HG03521 (cell line): Measurements from ENCODE around the gene PGC.

ENCODE experiments used
- ATAC-seq: cut with Tn5 transposase; IDR thresholded peaks from one replicate; pipeline ENCODE4 v1.9.1; 2021; ENCODE audit warnings: mild to moderate bottlenecking, moderate library complexity; ENCODE audit not compliant: unreplicated experiment

The PGC gene

DNA sequence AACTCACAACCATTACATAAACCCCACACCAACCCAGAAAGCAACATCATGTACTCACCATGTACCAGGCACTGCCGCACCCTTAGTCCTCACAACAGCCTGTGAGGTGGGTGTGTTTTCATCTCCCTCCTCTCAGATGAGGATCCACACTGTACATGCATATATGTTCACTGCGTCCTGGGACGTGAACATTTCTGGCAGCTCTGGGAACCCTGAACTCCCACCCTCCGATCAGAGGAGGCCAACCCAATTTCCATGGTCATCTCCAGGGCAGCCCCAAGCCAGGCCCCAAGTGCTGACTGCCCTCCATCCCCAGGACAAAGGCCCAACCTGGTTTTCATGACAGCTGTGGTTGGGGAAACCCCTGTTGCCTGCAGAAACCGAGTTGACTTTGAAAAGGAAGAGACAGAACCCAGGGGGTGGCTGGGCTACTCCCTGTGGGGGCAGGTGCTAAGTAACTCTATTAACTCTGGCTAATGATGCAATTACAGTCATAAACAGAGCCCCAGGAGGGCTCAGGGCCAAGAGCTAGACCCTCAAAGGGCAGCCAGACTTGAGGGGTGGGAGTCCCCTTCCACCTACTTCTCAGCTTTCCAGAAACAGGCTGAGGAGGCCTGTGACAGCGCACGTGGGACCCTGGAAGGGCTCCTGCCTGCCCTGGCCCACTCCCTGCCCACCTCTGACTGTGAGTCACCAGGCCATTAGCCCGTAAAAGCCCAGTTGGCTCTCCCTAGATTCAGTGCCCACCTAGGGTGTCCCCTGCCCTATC is 14.4 kb downstream of the PGC start:
- peak; percentile 20 for ATAC-seq

DNA sequence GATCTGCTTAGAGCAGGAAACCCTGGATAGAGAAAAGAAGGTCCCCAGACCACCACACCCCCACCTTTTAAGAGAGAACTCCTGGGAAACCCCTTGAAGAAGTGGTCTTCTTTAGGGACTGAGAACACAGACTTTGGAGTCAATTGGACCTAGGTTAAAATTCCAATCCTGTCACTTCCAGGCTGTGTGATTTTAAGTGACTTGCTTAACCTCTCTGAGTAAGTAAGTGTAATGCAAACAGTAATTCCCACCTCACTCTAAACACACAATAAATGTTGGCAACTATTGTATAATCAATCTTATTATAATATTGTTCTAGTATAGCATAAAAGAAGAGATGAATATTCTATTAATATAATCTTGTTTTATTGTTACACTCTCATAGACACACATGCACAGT is 15.0 kb downstream of the PGC start:
- no peak for ATAC-seq

- ATAC-seq, result no peak
These were observed 15.6 kb downstream of the PGC start for GRCh38 chr6:41731561-41732086.

DNA sequence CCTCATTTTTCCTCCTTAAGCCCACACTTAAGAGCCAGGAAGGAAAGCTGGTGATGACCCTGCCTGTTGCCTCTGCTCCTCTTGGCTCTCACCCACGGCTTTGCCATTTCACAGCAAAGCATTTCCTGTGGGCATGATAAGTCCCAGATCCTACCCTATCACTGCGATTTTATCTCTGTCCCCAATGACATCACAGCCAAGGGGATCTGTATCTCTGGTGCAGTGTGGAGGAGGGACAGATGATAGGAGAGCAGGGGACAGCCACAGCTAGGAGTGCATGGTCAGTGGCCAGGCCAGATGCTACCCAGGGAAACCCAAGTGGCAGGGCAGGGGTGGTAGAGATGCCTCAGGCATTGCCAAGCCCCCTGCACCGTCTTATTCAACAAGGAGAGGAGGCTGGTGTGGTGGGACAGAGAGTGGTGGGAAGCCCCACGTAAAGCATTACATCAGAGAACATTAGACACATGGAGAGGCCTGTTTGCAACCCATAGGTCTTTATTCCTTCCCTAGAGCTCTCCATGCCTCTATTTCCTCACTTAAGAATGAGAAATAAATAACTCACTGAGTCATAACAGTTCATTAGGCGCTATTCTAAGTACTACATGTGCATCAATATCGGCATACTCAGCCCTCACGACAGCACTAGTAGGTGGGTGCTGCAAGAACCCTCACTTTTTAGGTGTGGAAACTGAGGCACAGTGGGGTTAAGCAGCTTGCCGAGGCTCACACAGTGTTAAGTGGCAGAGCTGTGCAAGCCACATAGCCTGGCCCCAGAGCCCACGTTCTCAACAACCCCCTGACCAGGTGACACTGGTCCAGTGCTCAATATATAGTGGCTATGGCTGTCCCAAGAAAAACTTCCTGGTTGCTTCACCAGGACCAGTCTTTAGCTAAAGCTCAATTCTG is 16.4 kb downstream of the PGC start:
- no peak for ATAC-seq

DNA sequence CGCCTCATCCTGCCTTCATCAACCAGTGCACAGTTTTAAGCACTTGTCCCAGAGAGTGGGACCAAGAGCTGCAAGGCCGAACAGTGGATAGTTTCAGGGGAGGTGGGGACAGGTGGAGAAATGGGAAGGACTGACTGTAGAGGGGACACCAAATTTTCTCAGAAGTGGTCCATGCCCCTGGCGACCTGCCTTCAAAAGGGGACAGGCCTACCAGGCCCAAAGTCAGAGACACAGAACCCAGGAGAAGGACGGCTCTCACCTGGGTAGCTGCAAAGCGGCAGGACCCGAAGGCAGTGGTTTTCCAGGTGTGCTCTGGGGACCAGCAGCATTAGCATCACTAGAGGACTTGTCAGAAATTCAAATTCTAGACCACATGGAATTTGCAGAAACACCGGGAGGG is 17.6 kb downstream of the PGC start:
- no peak for ATAC-seq

- ATAC-seq, result no peak
These were observed 18.2 kb downstream of the PGC start for GRCh38 chr6:41728954-41729353.

- ATAC-seq, result no peak
These were observed 18.9 kb downstream of the PGC start for GRCh38 chr6:41728073-41728936.

GRCh38 chr6:41727705-41728072 is 19.5 kb downstream of the PGC start:
- no peak for ATAC-seq

GRCh38 chr6:41726876-41727275 is 20.3 kb downstream of the PGC start:
- ATAC-seq, result no peak

DNA sequence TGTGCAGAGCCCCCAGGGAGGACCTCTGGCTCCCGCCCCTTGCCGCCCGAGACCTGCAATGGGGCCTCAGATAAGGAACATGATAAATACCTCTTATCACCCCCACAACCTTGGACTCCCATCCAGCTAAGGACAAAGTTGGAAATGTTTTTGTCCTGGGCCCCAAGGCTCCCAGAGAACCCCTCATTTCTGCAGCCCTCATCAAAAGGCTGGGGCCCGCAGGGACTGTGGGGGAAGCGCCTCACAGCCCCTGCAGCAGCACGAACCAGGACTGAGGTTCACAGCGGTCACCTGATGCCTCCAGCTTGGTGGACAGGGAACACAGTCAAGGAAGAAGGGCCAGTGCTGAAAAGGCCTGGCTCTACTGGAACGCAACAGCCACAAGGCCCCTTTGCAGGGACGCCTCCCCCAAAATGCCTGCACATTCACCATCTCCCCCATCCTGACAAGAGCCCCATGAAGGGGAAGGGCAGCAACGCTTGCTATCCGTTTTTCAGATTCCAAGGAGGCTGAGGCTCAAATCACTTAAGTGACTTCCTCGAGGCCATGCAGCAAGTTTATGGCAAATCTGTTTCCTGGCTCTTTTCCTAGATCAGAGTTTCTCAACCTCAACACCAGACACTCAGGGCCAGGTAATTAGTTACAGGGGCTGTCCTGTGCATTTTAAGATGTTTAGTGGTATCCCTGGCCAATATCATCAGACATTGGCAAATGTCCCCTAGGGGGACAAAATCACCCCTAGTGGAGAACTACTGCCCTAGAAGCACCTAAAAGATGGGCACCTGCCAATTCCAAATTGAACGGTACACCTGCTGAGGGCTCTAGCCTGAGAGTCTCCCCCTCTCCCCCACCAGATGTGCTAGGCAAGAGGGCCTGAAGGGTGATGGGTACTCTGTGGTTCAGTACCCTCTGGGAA is 22.4 kb downstream of the PGC start:
- ATAC-seq, result no peak

DNA sequence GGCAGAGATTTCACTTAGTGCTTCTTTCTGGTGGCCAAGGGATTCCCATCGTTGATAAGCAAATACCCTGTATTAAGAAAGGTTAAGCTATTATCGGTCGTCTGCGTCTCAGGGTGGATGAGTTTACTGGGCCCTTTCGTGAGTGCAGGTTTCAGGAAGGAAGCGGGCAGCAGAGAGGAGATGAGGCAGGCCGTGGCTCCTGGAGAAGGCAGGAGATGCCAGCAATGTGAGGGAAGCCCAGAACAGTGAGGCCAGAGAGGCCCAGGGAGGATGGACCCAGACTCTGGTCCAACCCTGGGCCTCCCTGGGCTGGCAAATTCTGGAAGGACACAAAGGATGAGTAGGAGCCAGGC is 23.0 kb downstream of the PGC start:
- ATAC-seq, result no peak

DNA sequence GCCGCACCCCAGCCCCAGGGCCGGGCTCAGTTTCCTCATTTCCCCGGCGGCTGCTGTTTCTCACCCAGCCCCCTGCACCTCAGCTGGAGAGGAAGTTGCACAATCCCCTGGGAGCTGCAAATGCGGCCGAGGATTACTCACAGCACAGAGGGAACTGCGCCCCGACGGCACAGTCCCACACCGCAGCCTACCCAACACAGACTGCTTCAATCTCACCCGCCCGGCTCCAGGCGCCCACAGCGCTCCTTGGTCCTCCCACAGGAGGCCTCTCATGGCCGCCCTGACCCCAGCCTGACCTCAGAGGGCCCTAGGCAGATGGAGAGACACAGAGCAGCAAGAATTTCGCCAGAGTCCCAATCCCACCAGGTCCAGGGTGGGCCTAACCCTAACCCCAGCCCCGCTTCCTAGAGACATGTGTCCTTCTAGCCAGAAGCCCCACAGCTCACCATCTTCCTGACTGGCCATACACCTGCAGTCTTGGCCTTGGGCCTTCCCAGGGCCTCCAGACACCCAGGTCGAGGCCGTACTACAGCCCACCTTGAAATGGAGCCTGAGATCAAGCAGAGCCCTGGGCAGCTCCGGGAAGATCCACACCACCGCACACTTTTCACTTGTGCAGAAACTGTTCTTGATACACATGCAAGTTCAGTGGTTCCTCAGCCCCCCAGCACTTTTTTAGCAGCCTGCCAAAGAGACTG is 23.5 kb downstream of the PGC start:
- ATAC-seq, result peak; percentile 64

DNA sequence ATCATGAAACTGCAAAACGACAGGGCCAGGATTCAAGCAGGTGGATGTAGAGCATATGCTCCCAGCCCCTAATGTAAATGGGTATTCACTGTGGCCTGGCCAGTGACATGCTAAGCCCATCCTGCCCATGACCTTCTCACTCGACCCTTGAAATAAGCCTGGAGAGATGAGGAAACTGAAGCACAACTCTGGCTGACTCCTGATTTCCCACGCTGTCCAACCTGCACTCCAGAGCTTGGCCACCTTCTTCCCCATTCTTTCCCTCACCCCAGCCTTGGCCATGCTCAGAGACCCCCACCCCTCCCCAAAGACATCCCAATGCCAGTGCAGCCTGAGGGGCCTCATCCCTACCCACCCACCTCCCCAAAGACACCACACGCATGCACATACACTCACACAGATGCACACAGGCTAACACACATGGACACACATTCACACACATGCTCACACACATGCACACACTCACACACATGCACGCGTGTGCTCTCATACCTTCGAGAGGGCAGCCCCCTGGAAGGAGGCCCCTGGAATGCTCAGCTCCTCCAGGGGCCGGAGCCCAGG is 24.1 kb downstream of the PGC start:
- ATAC-seq, result peak; percentile 3

- ATAC-seq, result no peak
These were observed 25.8 kb downstream of the PGC start for GRCh38 chr6:41721414-41721813.

DNA sequence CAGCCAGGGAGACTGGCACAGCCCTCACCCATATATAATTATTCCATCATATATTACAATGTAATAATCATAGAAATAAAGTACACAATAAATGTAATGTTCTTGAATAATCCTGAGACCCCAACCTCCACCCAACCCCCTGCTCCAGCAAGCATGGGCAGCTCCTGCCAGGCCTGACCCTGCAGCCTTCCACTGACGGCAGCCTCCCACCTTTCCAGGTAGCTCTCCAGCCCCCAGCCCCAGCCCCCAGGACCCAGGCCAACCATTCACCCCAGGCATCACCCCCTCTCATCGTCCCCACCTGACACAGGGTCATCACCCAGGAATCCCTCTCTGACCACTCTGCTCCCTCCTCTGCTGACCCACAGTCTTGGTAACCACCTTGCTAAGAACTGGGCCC is 26.4 kb downstream of the PGC start:
- ATAC-seq, result no peak

GRCh38 chr6:41720262-41720620 is 27.0 kb downstream of the PGC start:
- no peak for ATAC-seq

DNA sequence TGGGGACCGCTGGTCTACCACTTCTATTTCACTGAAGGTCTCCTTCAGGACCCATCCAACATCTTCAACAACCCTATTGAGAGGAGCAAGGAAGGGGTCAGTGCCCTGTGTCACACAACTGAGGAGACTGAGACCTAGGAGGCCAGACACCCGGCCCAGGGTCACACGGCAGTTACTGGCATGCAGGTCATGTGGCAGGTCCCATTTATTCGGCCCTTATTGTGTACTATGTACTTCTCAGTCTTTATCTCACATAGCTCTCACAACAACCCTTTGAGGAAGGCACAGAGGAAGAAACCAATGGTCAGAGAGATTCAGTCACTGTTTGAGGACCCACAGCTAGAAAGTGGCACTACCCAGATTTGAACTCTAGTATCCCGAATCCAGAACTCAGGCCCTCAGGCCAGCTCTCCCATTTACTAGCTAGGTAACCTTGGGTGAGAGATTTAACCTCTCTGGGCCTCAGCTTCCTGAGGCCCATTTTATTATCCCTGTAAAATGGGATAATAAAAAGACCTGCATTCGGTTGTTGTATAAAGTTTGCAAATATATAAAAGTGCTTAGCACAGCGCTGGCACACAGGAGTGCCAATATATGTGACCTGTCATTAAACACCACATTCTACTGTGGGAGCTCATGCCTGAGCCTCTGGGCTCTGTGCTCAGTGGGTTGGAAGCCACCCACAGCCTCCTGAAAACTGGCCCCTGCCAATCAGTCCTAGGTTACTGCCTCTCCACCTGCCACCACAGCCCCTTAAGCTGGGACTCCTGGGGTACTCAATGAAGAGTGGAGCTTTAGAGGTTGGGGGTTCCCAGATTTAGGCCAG is 27.5 kb downstream of the PGC start:
- no peak for ATAC-seq

DNA sequence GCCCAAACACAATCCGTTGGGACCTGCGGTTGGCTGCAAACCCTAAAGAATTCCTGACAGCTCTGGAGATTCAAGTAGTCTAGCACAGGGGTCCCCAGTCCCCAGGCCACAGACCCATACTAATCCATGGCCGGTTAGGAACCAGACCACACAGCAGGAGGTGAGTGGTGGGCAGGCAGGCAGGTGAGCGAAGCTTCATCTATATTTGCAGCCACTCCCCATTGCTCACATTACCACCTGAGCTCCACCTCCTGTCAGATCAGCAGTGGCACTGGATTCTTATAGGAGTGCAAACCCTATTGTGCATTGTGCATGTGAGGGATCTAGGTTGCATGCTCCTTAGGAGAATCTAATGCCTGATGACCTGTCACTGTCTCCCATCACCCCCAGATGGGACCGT is 28.4 kb downstream of the PGC start:
- no peak for ATAC-seq

DNA sequence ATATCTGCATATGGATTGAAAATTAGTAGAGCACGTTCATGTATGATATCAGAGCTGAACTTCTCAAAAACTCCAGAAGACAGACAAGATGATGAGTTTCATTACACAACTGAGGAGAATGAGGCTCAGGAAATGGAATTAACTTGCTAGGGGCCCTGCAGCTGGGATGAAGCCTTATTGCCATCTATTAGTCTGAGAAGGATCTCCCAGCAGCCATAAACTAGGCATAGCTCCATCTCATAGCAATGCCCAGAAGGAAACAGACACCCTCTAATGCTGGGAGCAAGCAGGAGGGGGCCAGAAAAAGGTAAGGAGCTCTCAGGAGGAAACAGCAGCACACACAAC is 29.8 kb downstream of the PGC start:
- ATAC-seq, result no peak
